Measurements from ENCODE around the gene CNTNAP2. TPM values are rescaled to one million over a fixed set of nuclear protein-coding genes. Genes with fewer than 3 reads are reported as not detected.

CNTNAP2 gene
- total RNA-seq, 1 experiment from 2014 or later: 64.5 TPM

- H3K4me1 ChIP-seq (ENCODE audit: insufficient read depth, low read length): no peaks in the 10 kb centered on the region
- H3K18ac ChIP-seq (ENCODE audit: insufficient read length, low read depth, low read length): no peak overlapping the region
- no peak overlapping the region for H2AK5ac ChIP-seq (ENCODE audit: insufficient read length, low read length)
- H2BK5ac ChIP-seq (ENCODE audit: insufficient read length, low read length): no peak overlapping the region
- H3K27ac ChIP-seq (ENCODE audit: insufficient read length, low read depth, low read length): no peak overlapping the region
- Mint-ChIP-seq H3K9me3 (no peaks in the 10 kb centered on the region), H3K4me1 (peaks cover 0 to 3% of the 10 kb centered on the region in 2 experiments; a peak in 1 of 4 replicates), H3K27me3 (ENCODE audit: low read depth) (no peaks in the 10 kb centered on the region), H3K27ac (no peak overlapping the region), H3K4me3 (no peak overlapping the region), H3K36me3 (ENCODE audit: insufficient read depth in 1 of 3, low read depth in 3 of 3) (no peaks in the 10 kb centered on the region)
- H3K79me1 ChIP-seq (ENCODE audit: insufficient read depth, low read depth, low read length, poor library complexity, severe bottlenecking): no peaks in the 10 kb centered on the region
- no peaks in the 10 kb centered on the region for H4K20me1 ChIP-seq (ENCODE audit: control insufficient read depth, insufficient read depth, insufficient read length)
- H2BK15ac ChIP-seq (ENCODE audit: low read depth, low read length): no peak overlapping the region
- TF ChIP-seq CTCF (conservative IDR thresholded peaks at IDR 0.05): no peak
- H3K23me2 ChIP-seq (ENCODE audit: insufficient read length, low read depth, low read length, poor library complexity, severe bottlenecking): no peaks in the 10 kb centered on the region
- H2BK120ac ChIP-seq (ENCODE audit: low read depth, low read length, poor library complexity, severe bottlenecking): no peak overlapping the region
- H2AFZ ChIP-seq (ENCODE audit: low read length): no peak overlapping the region
- no peak overlapping the region for H4K5ac ChIP-seq (ENCODE audit: insufficient read length, low read depth, low read length)
- no peak overlapping the region for H3K14ac ChIP-seq (ENCODE audit: insufficient read depth, low read length)
- H2BK12ac ChIP-seq (ENCODE audit: insufficient read length, low read depth, low read length): no peak overlapping the region
- DNase-seq: no peak
- no peaks in the 10 kb centered on the region for H3K9me3 ChIP-seq (ENCODE audit: control insufficient read depth, low read depth, low read length)
- no peak overlapping the region for H3K23ac ChIP-seq (ENCODE audit: insufficient read length, low read depth, low read length)
- WGBS (ENCODE audit: extremely low coverage, insufficient read length, low lambda C conversion rate): no CpG with 5 or more reads among the region's 1 CpG
- no peak overlapping the region for H3K9ac ChIP-seq (ENCODE audit: extremely low read depth, insufficient read length, low read length)
- H4K8ac ChIP-seq (replicated peaks; ENCODE audit: insufficient read length, low read depth, low read length): no peak overlapping the region
- H3K4ac ChIP-seq (ENCODE audit: low read depth, low read length): no peak overlapping the region
- no peak overlapping the region for H3T11ph ChIP-seq (ENCODE audit: low read length)
- no peak overlapping the region for H2BK20ac ChIP-seq (ENCODE audit: low read depth, low read length, poor library complexity, severe bottlenecking)
- no peaks in the 10 kb centered on the region for H3K27me3 ChIP-seq (ENCODE audit: insufficient read depth, low read length)
- H3K79me2 ChIP-seq (ENCODE audit: insufficient read depth, low read length): no peaks in the 10 kb centered on the region
- H3K56ac ChIP-seq (ENCODE audit: insufficient read length, low read depth, low read length): no peak overlapping the region
- no peak overlapping the region for H4K91ac ChIP-seq (ENCODE audit: insufficient read length, low read depth, low read length)
- no peak overlapping the region for H3K4me2 ChIP-seq (ENCODE audit: insufficient read depth, insufficient read length, low read length)
Observed at GRCh38 chr7:148163246-148163645, 2046.6 kb downstream of the CNTNAP2 start.
